Neural crest cell (in vitro differentiated cells): ENCODE data around the gene ABLIM2. TPM values are rescaled to one million over a fixed set of nuclear protein-coding genes. Genes with fewer than 3 reads are reported as not detected.

ENCODE experiments used
- DNase-seq: peaks from one replicate; pipeline ENCODE4 v3.0.0; 2021; ENCODE audit warnings: low read depth, mixed read lengths, low spot score
- H3K27ac Mint-ChIP-seq: one replicate; pipeline ENCODE4 v1.8.0; 2021; ENCODE audit warnings: mild to moderate bottlenecking, mixed read lengths; ENCODE audit not compliant: unreplicated experiment
- H3K27me3 Mint-ChIP-seq: 2 replicates; pipeline ENCODE4 v1.8.0; 2021; ENCODE audit warnings: low read depth, mild to moderate bottlenecking, mixed read lengths
- H3K36me3 Mint-ChIP-seq: 2 replicates; pipeline ENCODE4 v1.8.0; 2021; ENCODE audit warnings: low read depth, mild to moderate bottlenecking, mixed read lengths
- H3K4me1 Mint-ChIP-seq: 2 replicates; pipeline ENCODE4 v1.8.0; 2021; ENCODE audit warnings: mixed read lengths
- H3K4me3 Mint-ChIP-seq: one replicate; pipeline ENCODE4 v1.8.0; 2021; ENCODE audit warnings: mild to moderate bottlenecking, mixed read lengths
- H3K9me3 Mint-ChIP-seq: 2 replicates; pipeline ENCODE4 v1.8.0; 2021; ENCODE audit warnings: mixed read lengths
- CTCF ChIP-seq: fragments of 200-600 bp; sonication (generic); conservative IDR thresholded peaks from 2 replicates; pipeline ENCODE4 v1.5.0; 2021; ENCODE audit warnings: antibody characterized with exemption, mild to moderate bottlenecking
- total RNA-seq: library from RNA; stranded (reverse); gene quantifications from 2 replicates; pipeline ENCODE4 v1.2.1, GENCODE V29; 2021

Gene ABLIM2
- total RNA-seq, 1 donor from 2014 or later, result 3.8 TPM

GRCh38 chr4:8073206-8073863, 85.3 kb downstream of the ABLIM2 start:
- no peak for TF ChIP-seq CTCF
- DNase-seq, result no peak
- H3K9me3 Mint-ChIP-seq, result no peaks in the 10 kb centered on the region
- no peaks in the 10 kb centered on the region for H3K36me3 Mint-ChIP-seq
- peaks cover 7% of the 10 kb centered on the region for H3K4me1 Mint-ChIP-seq
- no peaks in the 10 kb centered on the region for H3K27me3 Mint-ChIP-seq
- no peak overlapping the region for H3K27ac Mint-ChIP-seq
- H3K4me3 Mint-ChIP-seq, result no peak overlapping the region

- no peak for DNase-seq
- no peak overlapping the region for H3K4me3 Mint-ChIP-seq
- H3K36me3 Mint-ChIP-seq, result no peaks in the 10 kb centered on the region
- no peaks in the 10 kb centered on the region for H3K9me3 Mint-ChIP-seq
- peak overlapping the region; percentile 91 for H3K27ac Mint-ChIP-seq
- TF ChIP-seq CTCF, result no peak
- no peaks in the 10 kb centered on the region for H3K27me3 Mint-ChIP-seq
- peaks cover 6% of the 10 kb centered on the region for H3K4me1 Mint-ChIP-seq
Measured at GRCh38 chr4:8072235-8072968, 86.2 kb downstream of the ABLIM2 start.

- no peaks in the 10 kb centered on the region for H3K9me3 Mint-ChIP-seq
- H3K4me1 Mint-ChIP-seq, result peaks cover 6% of the 10 kb centered on the region
- no peaks in the 10 kb centered on the region for H3K27me3 Mint-ChIP-seq
- H3K4me3 Mint-ChIP-seq, result no peak overlapping the region
- H3K36me3 Mint-ChIP-seq, result no peaks in the 10 kb centered on the region
- no peak overlapping the region for H3K27ac Mint-ChIP-seq
- no peak for TF ChIP-seq CTCF
- no peak for DNase-seq
Measured at GRCh38 chr4:8071766-8072165, 86.8 kb downstream of the ABLIM2 start.

- Mint-ChIP-seq H3K36me3 (no peaks in the 10 kb centered on the region), H3K27me3 (no peaks in the 10 kb centered on the region), H3K27ac (no peak overlapping the region), H3K4me1 (peaks cover 6% of the 10 kb centered on the region), H3K9me3 (no peaks in the 10 kb centered on the region), H3K4me3 (no peak overlapping the region)
- DNase-seq, result no peak
- TF ChIP-seq CTCF, result no peak
Measured at GRCh38 chr4:8070736-8071718, 87.6 kb downstream of the ABLIM2 start.

- H3K4me3 Mint-ChIP-seq, result no peak overlapping the region
- H3K4me1 Mint-ChIP-seq, result peaks cover 6% of the 10 kb centered on the region
- no peak for TF ChIP-seq CTCF
- no peaks in the 10 kb centered on the region for H3K27me3 Mint-ChIP-seq
- H3K36me3 Mint-ChIP-seq, result peaks cover 4% of the 10 kb centered on the region
- no peak overlapping the region for H3K27ac Mint-ChIP-seq
- no peak for DNase-seq
- H3K9me3 Mint-ChIP-seq, result peaks cover 3% of the 10 kb centered on the region
Measured at GRCh38 chr4:8069102-8069752, 89.4 kb downstream of the ABLIM2 start.
